Mucosa of descending colon (tissue), 3 donors: Measurements from ENCODE around the gene TRAPPC14. TPM values are rescaled to one million over a fixed set of nuclear protein-coding genes. Genes with fewer than 3 reads are reported as not detected.

Experiments
- ATAC-seq: fragments of 200-7000 bp; cut with Tn5 transposase; one replicate; pipeline ENCODE4 v1.9.1; 2020; ENCODE audit warnings: mild to moderate bottlenecking, moderate library complexity
- DNase-seq, 3 donors: peaks; one replicate each; pipeline ENCODE4 v3.0.0-alpha.2; 2020
- H3K36me3 ChIP-seq: fragments of 200-600 bp; one replicate; pipeline ENCODE4 v1.8.0; 2021; ENCODE audit warnings: low read depth, mild to moderate bottlenecking
- H3K4me1 ChIP-seq: fragments of 200-600 bp; one replicate; pipeline ENCODE4 v1.8.0; 2021; ENCODE audit warnings: low read depth, mild to moderate bottlenecking
- H3K4me3 ChIP-seq: fragments of 200-600 bp; one replicate; pipeline ENCODE4 v1.8.0; 2021; ENCODE audit warnings: mild to moderate bottlenecking
- H3K9me3 ChIP-seq: fragments of 200-600 bp; one replicate; pipeline ENCODE4 v1.8.0; 2021; ENCODE audit warnings: mild to moderate bottlenecking
- intact Hi-C, 2 donors: fragments of 100-400 bp; cut with DNase I in 1 of 2; cut with micrococcal nuclease in 1 of 2; formaldehyde crosslinking; loops; one replicate each; pipeline versions ENCODE4 v1.11.0 to v1.11.1; 2022; cut with DNase I, micrococcal nuclease
- total RNA-seq, 3 donors: library from RNA; stranded (reverse); fragmentation: NEBNext Ultra II Directional in 2 of 3; extraction: Animal tissue kit (Norgen Biotek cat#: 25700) in 2 of 3; gene quantifications; one replicate each; pipeline versions ENCODE4 v1.2.1 to v1.2.4, GENCODE V29; 2021 to 2023
- TF ChIP-seq, protein P1 (sequence below): fragments of 200-600 bp; IDR thresholded peaks from one replicate; pipeline ENCODE4 v1.8.0; 2022; ENCODE audit warnings: antibody characterized with exemption, mild to moderate bottlenecking
- donor health status: DM: no; HTN: no; CAD: no; lungs with moderate emphysema.
- donor health status: DM: no; HTN: no; CAD: no.
- donor health status: DM: no; HTN: yes; CAD: no.

TRAPPC14 gene
- total RNA-seq, 3 donors from 2014 or later: 36.7 to 78.9 (median 49.0) TPM

DNA sequence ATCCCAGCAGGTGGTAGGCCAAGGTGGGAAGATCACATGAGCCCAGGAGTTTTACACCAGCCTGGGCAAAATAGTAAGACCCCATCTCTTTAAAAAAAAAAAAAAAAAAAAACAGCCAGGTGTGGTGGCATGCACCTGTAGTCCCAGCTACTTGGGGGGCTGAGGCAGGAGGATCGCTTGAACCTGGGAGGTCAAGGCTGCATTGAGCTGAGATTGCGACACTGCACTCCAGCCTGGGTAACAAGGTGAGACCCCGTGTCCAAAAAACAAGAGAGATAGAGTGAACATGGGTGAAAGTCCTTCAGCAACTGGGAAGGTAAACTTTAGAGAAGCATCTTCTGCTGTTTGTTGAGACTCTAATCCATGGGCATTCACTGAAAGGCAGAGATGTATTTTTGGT is 16.1 kb downstream of the TRAPPC14 start:
- Histone ChIP-seq H3K4me3 (no peak overlapping the region), H3K4me1 (peaks cover 4% of the 10 kb centered on the region), H3K36me3 (no peaks in the 10 kb centered on the region), H3K9me3 (no peaks in the 10 kb centered on the region)
- TF ChIP-seq, protein P1, sequence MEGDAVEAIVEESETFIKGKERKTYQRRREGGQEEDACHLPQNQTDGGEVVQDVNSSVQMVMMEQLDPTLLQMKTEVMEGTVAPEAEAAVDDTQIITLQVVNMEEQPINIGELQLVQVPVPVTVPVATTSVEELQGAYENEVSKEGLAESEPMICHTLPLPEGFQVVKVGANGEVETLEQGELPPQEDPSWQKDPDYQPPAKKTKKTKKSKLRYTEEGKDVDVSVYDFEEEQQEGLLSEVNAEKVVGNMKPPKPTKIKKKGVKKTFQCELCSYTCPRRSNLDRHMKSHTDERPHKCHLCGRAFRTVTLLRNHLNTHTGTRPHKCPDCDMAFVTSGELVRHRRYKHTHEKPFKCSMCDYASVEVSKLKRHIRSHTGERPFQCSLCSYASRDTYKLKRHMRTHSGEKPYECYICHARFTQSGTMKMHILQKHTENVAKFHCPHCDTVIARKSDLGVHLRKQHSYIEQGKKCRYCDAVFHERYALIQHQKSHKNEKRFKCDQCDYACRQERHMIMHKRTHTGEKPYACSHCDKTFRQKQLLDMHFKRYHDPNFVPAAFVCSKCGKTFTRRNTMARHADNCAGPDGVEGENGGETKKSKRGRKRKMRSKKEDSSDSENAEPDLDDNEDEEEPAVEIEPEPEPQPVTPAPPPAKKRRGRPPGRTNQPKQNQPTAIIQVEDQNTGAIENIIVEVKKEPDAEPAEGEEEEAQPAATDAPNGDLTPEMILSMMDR: no peak
- intact Hi-C loops: no loop called here
- DNase-seq: no peak
- ATAC-seq: no peak

DNA sequence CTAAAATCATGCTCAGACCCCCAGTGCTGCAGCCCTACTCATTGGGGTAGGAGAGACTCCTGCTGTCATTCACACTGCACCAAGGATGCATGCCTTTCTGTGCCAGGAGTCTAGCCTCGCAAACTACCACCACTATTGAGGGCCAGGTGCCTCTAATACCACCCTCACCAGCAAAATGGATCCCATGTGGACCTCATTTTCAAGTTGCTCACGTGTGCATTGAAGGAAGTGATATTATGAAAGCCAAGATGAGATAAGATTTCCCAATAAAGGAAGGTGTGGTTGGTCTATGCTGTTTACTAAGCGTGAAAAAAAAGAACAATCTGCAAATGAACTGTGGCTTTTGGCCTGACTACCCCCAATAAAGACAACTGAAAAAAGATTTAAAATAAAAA is 17.0 kb downstream of the TRAPPC14 start:
- intact Hi-C loops: no loop called here
- H3K9me3 ChIP-seq: no peaks in the 10 kb centered on the region
- TF ChIP-seq, protein P1: no peak
- no peak overlapping the region for H3K4me3 ChIP-seq
- DNase-seq (peak in 1 of 3 donors; percentile 13), ATAC-seq (peak; percentile 92)
- H3K4me1 ChIP-seq: peaks cover 5% of the 10 kb centered on the region
- H3K36me3 ChIP-seq: no peaks in the 10 kb centered on the region

DNA sequence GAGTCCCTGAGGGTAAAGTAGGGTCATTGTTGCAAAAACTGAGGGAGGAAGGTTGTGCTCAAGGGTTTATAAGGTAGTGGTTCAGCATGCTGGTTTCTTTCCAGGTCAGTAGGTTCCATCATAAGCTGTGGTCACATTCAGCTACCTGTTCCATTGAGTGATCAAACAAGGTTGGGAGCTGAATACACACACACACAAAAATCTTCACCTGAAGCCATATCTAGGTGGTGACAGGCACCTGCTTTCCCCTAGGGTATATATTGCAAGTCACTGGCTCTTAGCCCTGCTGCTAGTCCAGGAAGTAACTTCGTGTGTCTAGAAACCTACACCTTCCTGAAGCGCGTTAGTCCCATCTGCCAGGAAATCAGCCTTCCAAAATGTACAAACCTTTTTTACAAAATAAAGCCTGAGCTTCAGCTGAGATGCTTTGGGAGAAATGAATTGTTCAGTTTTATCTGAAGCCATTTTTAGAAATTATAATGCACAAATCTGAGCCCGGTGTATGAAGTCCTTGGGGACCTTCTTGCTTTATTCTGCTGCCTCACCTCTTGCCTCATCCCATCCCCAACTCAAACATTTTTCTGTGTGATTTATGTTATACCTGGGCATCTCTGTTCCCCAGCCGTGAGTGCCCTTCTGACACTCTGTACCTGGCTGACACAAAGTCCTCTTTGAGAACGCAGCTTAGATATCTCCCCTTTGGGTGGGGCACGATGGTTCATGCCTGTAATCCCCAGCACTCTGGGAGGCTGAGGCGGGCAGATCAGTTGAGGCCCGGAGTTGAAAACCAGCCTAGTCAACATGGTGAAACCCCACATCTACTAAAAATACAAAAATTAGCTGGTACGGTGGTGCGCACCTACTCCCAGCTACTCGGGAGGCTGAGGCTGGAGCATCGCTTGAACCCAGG is 20.4 kb downstream of the TRAPPC14 start:
- peak; percentile 70 for ATAC-seq
- Histone ChIP-seq H3K36me3 (no peaks in the 10 kb centered on the region), H3K9me3 (no peaks in the 10 kb centered on the region), H3K4me3 (no peak overlapping the region), H3K4me1 (peaks cover 10% of the 10 kb centered on the region)
- TF ChIP-seq, protein P1: no peak
- intact Hi-C loops: loop anchor here in 1 of 2 donors (10.0 kb wide), 1 partner anchor 77 kb away; the partner anchor contains the start of gene PVRIG
- peak in 1 of 3 donors; percentile 27 for DNase-seq

DNA sequence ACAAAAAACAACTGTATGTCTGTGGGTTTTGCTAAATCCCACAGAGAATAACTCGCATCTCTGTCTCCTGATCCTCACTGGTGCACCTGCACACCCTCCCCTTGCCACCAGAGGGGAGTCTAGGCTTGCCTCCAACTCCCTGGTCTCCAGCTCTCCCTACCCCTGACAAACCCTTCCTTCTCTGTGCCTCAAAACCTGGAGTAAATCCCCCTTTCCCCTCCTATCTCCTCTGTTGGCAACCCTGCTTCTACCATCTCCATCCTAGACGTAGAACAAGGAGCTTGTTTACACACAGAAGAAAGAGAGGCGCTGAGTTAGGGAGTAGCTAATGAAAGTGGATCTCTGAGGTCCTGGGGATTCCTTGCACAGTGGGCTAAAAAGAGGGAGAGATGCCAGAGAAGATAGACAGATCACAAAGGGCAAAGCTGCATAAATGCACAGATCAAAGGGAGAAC is 25.8 kb downstream of the TRAPPC14 start:
- TF ChIP-seq, protein P1: peak; percentile 54
- intact Hi-C loops: loop anchor here (5.0 to 10.0 kb wide), 3 partner anchors 80 to 295 kb away; partner anchors contain the start of genes MEPCE (in 1 of the 2), PVRIG (in 1 of the 2) and ZCWPW1 (in 1 of the 2)
- DNase-seq (peak; percentile 66 to 84 (median 80)), ATAC-seq (peak; percentile 81)
- H3K4me3 ChIP-seq: no peak overlapping the region
- H3K4me1 ChIP-seq: peaks cover 25% of the 10 kb centered on the region
- H3K9me3 ChIP-seq: no peaks in the 10 kb centered on the region
- H3K36me3 ChIP-seq: no peaks in the 10 kb centered on the region

DNA sequence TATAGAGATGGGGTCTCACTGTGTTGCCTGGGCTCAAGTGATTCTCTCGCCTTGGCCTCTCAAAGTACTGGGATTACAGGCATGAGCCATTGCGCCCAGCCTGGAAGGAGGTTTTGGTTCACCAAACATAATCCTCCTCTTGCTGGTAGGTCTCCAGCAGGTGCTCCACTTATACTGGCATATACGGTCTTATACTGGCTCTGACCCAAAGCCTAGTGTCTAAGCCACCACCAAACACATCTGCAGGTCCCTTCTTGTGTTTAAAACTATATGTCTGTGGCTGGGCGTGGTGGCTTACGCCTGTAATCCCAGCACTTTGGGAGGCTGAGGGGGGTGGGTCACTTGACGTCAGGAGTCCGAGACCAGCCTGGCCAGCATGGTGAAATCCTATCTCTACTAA is 26.4 kb downstream of the TRAPPC14 start:
- Histone ChIP-seq H3K4me1 (peaks cover 25% of the 10 kb centered on the region), H3K4me3 (no peak overlapping the region), H3K9me3 (no peaks in the 10 kb centered on the region), H3K36me3 (no peaks in the 10 kb centered on the region)
- DNase-seq (peak in 1 of 3 donors; percentile 46), ATAC-seq (no peak)
- intact Hi-C loops: loop anchor here (5.0 to 10.0 kb wide), 3 partner anchors 80 to 295 kb away; partner anchors contain the start of genes MEPCE (in 1 of the 2), PVRIG (in 1 of the 2) and ZCWPW1 (in 1 of the 2)
- TF ChIP-seq, protein P1: no peak
